GM11168 (cell line): ENCODE measurements around the gene TRAPPC13.
"Not testable (repeated sequence)": the region's sequence is repeated elsewhere in the genome, so short reads cannot be mapped to it uniquely, and the experiment has no call there.

ENCODE experiments used
- in situ Hi-C: fragments of 300-500 bp; cut with MboI; formaldehyde crosslinking; loops from one replicate; pipeline ENCODE4 v1.12.0; 2022; ENCODE audit warnings: low sequenced_read_pairs; ENCODE audit not compliant: unreplicated experiment

The TRAPPC13 gene

DNA sequence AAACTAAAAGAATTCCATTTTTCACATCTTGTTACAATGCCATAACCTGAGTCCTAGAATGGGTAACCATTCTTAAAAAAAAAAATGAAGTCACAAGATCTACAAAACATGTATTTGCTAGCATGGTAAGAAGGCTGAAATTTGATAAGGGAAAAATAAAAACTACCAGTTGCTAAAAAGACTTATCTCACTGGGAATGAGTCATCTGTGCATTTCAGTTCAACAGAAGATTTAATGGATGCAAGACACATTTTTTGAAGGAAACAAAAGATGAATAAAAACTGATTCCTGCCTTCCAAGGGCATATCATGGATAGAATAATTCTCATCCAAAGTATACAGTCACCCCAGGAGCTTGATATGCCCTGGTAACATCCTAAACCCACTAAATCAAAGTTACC is 49.9 kb downstream of the TRAPPC13 start:
- in situ Hi-C loops = no loop called here

DNA sequence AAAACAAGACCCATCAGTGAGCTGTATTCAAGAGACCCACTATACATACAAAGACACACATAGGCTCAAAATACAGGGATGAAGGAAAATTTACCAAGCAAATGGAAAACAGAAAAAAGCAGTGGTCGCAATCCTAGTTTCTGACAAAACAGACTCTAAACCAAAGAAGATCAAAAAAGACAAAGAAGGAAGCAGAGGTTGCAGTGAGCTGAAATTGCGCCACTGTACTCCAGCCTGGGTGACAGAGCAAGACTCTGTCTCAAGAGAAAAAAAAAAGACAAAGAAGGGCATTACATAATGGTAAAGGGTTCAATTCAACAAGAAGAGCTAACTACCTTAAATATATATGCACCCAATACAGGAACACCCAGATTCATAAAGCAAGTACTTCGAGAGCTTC is 51.2 kb downstream of the TRAPPC13 start:
- in situ Hi-C loops = not testable (repeated sequence)

DNA sequence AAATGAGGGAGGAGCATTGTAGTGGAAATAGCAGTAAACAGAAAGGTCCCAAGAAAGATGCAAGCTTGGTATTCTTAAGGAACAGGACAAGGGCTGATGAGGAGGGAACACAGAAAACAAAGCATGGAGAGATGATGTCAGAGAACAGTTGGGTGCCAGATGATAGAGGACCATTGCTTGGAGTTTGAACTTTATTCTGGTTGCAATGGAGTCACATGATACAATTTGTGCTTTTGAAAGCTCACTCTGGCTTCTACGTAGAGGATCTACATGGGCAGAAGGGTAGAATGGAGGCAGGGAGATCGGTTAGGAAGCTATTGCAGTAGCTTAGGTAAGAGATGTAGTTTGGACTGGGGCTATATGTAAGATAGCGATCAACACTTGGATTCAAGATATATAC is 57.3 kb downstream of the TRAPPC13 start:
- in situ Hi-C loops = no loop called here

DNA sequence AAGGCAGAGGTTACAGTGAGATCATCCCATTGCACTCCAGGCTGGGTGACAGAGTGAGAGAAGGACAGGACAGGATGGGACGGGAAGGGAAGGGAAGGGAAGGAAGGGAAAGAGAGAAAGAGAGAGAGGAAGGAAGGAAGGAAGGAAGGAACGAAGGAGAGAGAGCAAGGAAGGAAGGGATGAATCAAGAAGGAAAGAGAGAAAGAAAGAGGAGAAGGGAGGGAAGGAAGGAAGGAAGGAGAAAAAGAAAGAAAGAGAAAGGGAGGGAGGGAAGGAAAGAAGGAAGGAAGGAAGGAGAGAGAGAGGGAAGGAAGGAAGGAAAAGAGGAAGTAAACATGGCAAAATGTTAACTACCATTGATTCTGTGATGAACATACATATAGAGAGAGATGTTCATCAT is 68.3 kb downstream of the TRAPPC13 start:
- in situ Hi-C loops = no loop called here

DNA sequence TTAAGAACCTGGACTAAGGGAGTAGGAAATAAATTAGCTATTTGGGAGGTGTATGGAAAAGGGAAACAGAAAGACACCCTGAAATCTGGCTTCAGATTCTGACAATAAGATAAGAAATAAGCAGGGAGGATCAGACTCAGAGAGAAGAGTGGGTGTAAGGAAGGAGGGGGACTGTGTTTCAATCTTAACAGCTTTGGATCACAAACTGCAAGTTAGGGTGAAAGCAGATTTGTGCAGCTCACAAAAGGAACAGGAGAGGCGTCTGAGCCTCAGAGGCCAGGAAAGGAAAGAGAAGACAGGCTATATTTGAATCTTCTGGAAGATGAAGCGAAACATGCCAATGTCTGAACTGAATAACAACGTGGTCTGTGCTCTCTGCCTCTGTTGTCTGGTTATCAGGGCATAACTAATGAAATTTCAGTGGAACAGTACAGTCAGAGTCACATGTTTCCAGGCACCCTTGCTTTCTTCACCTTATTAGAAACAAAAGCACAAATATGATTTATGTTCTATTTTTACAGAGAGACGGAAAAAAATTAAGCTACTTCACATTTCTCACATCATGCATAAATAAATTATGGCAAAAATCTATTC is 70.4 kb downstream of the TRAPPC13 start:
- in situ Hi-C loops = no loop called here

DNA sequence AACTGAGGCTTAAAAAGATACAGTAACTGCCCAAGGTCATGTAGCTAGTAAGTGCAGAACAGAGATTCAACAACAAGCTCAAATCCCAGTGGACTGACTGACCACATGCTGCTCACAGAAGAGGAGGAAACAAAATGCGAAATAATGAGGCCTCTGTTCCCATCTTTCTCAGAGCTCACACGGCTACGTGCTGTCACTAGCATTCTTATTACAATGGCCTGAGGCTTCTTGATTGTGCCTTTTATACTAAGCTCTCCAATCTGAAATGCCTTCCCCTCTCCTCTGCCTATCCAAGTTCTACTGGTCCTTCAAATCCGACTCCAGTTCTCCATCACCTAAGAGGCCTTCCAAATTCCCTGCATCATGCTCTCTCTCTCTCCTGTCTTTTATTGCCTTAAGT is 71.1 kb downstream of the TRAPPC13 start:
- in situ Hi-C loops = no loop called here

DNA sequence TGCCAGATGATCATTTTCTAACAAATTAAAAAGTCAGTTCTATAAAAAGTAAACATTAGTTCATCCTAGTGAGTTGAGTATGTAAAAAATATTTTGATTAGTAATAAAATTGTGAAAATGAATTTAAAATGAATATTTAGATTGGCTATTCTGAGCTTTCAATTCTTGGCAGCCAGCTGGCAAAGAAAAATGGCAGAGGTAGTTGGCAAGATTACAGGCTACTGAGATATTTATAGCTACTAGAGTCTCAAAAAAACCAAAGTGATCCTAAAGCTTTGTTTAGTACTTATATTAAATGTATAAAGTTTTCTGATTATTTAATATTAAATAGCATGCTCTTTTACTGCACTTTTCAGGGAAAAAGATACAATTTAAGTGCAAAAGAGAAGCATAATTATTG is 72.1 kb downstream of the TRAPPC13 start:
- in situ Hi-C loops = no loop called here

DNA sequence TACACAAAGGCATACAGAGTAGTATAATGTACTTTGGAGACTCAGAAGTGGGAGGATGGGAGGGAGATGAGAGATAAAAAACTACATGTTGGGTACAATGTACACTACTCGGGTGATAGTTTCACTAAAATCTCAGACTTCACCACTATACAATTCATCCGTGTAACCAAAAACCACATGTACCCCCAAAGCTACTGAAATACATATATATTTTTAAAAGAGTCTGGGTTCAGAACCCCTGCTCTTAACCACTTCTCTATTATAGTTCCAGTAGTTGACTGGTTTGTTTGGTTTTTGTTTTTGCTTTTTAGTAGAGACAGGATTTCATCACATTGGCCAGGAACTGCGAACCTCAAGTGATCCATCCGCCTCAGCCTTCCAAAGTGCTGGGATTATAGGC is 74.5 kb downstream of the TRAPPC13 start:
- in situ Hi-C loops = no loop called here

DNA sequence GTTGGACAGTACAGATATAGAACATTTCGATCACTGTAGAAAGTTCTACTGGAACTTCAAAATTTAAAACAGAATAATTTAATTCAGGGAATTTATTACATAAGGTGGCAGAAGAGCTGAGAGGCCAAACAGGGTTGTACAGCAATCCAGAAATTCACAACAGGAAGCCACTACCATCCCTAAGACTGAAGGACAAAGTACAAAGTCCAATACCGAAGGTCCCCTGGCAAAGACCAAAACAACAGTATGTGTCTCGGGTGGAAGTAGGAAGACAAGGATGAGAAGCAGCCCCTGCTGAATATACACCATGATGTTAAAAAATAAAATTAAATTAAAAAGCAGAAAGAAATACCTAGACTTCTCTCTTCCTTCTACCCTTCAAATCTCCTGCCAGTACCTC is 77.2 kb downstream of the TRAPPC13 start:
- in situ Hi-C loops = no loop called here

DNA sequence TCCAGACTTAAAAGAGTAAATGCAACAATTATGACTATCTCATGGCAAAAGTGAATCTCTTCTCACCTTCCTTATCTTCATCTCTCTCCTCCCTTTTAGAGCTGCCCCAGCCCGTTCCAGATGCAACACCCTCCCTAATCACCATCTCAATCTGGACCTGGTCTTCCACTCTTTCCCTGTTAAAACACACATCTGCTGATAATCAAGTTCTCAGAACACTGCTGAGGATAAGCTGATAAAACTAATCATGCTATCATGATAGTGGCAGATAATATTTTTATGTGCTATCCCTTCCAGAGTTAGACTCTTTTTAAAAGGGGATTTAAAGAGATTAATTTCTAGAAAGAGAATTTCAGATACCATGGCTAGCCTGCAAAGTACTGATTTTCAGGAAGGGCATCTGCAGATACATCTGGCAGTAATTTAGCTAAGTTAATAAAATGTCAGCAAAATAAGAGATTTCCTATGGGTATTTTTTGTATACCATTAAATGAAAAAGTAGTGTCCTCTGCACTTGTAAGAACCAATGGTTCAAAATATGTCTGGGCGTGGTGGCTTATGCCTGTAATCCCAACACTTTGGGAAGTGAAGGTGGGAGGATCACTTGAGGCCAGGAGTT is 79.9 kb downstream of the TRAPPC13 start:
- in situ Hi-C loops = no loop called here

DNA sequence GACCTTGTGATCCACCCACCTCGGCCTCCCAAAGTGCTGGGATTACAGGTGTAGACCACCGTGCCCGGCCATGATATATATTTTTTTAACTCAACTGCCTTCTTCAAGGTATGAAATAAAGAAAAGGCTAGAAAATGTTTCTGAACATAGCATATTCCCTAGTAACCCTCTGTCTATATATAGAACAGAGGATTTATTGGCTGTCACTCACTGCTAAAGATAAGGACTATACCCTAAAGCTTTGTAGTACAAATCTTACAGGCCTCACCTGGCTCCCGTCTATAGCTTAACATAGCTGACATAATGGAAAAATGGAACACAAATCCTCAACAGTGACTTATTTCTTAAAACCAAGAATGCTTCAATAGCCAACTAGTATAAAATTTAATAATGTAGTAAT is 82.8 kb downstream of the TRAPPC13 start:
- in situ Hi-C loops = no loop called here

DNA sequence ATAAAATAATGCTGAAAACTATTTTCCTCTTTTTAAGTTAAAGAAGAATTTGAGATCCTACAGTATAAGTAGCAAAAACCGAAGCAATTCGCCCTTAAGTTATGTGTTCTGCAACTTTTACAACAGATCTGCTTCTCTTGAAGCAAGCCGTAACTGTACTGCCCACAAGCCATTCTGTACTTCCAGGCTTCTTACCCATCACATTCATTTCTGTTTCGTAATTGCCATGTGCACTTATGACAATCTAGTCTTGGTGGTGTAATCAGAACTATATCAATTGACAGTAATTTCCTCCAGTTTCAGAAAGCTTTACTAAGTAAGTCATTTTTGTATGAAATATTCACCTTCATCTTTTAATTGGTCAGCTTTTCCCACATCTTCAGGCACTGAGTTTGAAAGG is 83.3 kb downstream of the TRAPPC13 start:
- in situ Hi-C loops = no loop called here
